ENCODE data around the gene TOP1. TPM values are rescaled to one million over a fixed set of nuclear protein-coding genes. Genes with fewer than 3 reads are reported as not detected.
"Not testable (repeated sequence)": the region's sequence is repeated elsewhere in the genome, so short reads cannot be mapped to it uniquely, and the experiment has no call there.

TOP1 gene
- total RNA-seq, 1 donor from 2014 or later, result 42.4 TPM

DNA sequence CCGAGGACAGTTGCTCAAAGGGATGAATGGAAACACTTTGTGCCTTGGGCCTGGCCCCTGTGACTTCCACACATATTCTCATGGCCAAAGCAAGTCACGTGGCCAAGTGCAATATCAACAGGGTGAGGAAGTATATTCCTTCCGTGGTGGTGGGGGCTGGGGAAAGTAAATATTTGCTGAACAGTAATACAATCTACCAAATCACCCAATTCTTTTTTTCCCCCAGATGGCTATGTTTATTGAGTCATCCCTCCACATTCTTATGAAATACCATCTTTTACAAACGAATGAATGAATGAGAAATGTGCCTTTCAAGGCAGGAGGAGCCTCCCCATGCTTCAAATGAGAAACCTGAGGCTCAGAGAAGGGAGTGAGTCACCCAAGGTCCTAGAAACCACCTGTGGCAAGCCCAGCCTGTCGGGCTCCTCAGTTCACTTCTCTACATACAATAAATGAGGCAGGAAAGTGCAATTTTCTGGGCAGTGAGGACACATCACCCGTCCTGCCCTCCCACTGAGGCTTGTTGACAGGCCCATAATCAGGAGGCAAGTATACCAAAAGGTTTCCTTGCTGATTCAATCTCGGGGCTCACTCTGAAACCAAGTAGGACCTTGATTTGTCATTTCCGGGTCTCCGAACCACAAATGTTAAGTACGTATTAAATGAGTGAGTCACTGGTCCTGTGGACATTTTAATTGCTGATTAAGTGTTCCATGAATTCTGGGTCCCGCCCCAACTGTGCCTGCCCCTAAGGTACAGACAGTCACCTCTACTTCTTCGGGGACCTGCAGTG lies 25.3 kb upstream of the TOP1 start:
- DNase-seq (ENCODE audit: low spot score), result no peak

DNA sequence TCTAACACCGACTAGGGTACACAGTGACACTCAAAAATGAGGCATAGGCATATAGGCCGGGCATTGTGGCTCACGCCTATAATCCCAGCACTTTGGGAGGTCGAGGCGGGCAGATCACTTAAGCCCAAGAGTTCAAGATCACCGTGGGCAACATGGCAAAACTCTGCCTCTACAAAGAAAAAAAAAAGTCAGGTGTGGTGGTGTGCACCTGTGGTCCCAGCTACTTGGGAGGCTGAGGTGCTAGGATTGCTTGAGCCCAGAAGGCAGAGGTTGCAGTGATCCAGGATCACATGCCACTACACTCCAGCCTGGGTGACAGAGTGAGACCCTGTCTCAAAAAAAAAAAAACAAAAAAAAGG lies 24.7 kb upstream of the TOP1 start:
- DNase-seq (ENCODE audit: low spot score), result not testable (repeated sequence)

DNA sequence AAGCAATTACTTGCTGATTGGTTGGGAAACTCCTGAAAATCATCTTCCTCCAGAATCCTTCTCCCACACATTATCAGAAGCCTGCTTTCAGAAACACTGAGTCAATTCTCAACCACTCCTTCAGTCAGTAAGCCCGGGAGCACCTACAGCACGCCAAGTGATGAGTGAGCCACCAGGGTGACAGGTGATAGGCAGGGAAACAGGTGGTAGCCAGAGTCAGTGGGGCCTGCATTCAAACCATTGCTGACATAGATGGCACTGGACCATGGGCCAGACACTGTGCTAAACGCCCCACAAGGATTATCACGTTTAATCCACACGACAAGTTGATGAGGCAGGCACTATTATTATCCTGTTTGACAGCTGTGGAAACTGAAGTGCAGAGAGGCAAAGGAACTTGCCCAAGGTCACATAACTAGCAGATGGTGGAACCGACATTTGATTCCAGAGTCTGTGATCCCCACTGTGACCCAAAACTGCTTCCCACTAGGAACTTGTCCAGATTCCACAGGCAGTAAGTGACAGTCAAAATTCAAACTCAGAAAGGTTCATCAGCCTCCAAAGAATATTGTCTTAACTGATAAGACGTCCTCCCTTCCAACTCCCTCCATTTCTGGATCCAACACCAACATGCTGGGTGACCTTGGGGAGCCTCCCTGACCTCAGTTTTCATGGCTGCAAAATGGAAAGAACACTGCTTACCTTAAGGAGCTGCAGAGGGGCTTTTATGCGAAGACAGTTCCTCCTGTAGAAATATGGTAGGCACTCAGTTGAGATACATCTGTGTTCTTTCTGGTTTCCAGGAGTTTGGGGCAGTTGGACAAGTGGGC lies 23.9 kb upstream of the TOP1 start:
- DNase-seq (ENCODE audit: low spot score), result no peak

DNA sequence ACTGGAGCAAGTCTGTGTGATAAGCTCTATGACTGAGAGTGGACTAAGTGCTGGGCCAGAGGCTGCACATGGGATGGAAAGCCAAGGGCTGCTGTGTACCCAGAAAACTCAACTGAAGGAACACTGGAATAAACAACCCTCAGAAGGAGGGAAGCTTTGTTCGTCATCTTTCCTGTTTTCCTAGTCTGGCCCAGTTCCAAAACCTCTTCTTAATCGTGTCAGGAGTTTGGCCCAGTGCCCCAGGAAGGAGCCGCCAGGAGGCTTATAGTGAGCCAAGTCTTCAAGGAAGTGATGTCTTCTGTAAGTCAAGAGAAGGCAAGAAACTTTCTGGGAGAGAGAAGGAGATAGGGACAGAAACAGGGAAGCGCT lies 23.3 kb upstream of the TOP1 start:
- no peak for DNase-seq (ENCODE audit: low spot score)

DNA sequence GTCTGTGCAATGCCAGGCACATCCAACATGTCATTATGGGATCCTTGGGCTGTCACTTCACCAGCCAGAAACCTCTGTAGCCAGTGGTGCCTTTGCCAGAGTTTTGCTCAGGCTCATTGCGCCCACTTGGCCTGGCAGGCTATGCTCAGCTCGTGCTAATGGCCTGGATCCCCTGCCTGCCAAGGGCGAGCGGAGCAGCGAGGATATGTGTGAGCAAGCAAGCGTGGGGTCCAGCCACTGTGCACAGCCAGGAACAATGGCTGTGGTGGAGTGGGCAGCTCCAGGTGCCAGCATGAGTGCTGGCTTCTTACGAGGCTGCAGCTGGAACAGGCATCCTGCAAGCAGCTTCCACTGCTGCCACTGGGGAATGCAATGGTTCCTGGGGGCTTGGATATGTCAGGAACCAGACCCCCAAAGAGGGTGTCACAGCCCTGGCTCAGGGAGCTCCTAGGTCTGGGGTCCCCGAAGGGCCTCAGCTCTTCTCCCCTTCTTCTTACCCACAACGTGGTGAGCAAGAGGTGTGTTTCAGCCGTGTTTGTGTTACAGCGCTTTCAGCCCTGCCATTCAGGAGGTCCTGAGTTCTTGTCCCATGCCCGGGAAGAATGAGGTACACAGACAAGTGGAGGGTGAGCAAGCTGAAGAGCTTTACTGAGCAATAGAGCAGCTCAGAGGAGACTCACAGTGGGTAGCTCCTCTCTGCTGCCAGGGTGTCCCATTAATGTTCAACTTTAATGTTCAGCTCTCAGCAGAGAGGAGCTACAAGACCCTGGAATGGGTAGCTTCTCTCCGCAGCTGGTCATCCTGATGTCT lies 22.3 kb upstream of the TOP1 start:
- DNase-seq (ENCODE audit: low spot score), result no peak

DNA sequence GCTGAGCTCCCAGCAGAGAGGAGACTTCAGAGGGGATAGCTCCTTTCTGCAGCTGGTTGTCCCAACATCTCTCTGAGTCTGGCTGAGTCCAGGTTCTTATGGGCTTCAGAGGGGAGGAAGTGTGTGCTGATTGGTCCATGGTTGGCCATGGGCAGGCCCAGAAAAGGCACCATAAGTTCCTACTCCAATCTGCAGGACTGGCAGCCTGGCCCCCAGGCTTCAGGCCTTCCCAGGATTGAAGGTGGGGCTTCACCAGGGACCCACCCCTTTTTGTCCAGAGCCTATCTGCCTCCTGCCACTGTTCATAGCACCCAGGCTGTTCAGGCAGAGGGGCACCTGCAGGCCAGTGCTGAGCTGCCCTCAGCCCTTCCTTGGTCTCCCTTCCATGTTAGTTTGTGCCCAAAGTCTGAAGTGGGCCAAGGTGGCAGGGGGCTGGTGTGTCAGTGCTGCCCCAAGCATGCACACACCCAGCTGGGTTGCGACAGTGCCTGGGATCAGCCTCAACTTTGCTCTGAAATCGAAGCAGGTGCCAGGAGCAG lies 21.6 kb upstream of the TOP1 start:
- no peak for DNase-seq (ENCODE audit: low spot score)

DNA sequence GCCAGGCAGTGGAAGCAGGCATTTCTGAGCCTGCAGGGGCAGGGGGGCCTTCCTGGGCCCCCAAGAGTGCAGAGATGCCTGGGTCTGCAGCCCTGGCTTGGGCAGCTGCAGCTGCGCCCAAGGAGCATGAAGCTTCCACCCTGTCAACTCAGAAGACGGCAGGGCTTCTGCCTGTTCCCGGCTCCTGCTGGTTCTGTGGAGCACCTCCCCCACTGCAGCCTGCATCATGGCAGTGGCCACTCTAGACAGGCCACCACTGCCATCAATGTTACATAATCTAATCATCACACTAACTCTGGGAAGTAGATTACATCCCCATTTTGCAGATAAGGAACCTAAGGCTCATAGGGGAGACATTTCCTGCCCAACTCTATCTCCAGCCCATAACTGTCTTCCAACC lies 21.1 kb upstream of the TOP1 start:
- no peak for DNase-seq (ENCODE audit: low spot score)

DNA sequence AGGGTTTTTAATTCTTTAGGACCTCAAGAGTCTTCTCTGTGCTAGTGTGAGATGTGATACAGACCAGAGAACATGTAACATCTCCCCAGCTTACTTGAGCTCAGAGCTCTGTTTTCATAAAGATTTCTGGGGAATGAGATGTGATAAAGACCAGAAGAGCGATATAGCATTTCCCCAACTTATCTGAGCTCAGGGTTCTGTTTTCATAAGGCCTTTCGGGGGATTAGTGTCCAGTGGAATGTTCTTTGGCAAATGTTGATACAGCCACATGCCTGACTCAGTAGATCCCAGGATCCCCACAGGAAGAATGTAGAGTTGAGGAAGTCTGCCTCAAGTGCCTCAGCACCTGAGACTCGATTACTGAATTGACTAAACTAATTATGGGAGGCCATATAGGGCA lies 18.7 kb upstream of the TOP1 start:
- no peak for DNase-seq (ENCODE audit: low spot score)

DNA sequence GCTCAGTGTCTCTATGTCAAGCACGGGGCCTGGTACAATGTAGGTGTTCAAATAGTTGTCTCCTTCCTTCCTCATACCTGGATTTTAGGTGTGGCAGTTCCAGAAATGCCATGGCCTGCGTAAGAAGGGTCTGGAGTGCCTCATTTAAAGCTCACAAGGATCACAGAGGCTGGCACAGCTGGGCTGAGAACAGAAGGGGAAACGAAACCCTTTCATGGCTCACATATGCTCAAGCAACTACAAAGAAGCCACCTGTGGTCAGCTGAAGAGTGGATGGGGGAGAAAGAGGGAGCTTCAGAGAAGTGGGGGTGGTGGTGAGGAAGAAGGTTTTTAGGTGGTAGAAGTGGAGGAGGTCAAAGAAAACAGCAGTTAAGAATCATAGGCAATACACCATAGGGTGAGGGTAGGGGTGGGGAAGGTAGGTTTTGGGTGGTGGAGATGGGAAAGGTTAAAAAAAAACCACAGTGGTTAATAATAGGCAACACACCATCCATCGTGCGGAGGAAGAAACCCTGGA lies 17.0 kb upstream of the TOP1 start:
- DNase-seq (ENCODE audit: low spot score), result no peak

DNA sequence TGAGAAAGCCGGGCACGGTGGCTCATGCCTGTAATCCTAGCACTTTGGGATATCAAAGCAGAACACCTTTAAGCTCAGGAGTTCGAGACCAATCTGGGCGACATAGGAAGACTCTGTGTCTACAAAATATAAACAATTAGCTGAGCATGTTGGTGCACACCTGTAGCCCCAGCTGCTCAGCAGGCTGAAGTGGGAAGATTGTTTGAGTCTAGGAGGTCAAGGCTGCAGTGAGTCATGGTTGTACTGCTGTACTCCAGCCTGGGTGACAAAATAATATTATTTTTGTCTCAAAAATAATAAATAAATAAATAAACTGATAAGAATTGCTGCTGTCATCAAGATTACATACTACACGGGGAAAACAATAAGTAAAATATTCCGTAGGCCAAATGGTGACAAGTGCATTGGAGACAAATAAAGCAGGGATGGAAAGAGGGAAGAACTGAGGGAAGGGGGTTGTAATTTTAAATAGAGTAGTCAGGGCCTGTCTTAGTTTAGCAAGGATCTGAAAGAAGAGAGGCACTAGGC lies 14.0 kb upstream of the TOP1 start:
- no peak for DNase-seq (ENCODE audit: low spot score)

DNA sequence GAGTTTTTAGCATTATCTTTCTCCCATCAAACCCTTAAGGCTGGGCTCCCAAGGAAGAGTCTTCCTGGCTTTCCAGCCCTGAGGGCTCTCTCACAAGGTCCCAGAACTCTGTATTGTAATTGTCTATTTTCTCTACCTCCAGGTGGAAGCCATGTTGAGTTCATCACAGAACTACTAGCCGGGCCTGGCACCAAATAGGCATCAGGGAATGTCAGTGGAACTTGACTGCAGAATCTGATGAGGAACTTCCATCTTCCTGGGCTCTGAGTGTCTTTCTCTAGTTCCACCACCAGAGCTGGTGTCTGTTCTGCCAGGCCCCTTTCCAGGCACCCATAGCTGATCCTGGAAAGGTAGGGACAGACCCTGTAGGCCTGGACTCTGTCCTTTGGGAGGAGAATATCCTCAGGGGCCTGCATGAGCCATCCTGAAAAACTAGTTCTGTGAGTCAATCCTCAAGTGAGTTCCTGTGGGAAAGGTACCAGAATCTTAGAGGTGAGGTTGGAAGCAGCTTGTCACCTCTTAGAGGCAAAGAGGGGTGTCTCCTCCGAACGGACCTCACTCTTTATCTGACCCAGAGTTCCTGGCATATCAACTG lies 11.1 kb upstream of the TOP1 start:
- no peak for DNase-seq (ENCODE audit: low spot score)

DNA sequence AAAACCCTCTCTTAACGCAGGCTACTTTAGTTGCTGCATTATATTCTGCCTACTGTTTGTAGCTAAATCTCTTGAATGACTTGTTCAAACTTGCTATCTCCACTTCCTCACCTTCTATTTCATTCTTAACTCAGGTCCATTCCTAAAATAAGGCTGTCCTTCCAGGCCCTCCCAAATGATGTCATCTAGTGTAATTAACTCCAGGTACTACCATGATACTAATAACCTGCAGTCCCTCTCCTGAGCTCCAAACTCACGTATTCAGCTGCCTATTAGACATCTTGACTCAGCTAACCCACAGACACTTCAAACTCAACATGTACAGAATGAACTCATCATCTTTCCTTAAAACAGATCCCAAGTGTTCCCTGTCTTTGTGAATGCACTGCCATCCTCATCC lies 10.5 kb upstream of the TOP1 start:
- DNase-seq (ENCODE audit: low spot score), result no peak

DNA sequence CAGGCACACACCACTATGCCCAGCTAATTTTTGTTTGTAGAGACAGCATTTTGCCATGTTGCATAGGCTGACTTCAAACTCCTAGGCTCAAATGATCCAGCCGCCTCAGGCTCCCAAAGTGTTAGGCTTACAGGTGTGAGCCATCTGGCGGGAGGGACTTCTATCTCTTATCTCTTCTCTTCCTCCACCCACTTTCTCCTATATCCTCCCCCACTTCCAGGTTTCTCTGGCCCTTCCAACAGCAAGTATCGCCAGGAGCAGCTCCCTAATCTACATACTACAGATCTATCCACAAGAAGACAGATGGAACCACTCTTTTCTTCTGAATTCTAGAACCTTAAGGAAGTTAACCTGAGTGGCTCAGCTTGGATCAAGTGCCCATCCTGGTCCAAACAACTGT lies 5.1 kb upstream of the TOP1 start:
- no peak for DNase-seq (ENCODE audit: low spot score)

DNA sequence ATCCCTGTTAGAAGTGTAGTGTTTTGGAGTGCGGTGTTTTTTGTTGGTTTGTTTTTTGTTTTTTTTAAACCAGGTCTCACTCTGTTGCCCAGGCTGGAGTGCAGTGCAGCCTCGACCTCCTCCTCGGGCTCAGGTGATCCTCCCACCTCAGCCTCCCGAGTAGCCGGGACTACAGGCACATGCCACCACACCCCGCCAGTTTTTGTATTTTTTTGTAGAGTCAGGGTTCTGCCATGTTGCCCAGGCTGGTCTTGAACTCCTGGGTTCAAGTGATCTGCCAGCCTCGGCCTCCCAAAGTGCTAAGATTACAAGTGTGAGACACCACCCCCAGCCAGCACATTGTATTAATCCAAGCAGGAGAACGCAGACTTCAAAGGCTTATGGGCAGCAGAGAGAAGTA lies 1.3 kb upstream of the TOP1 start:
- DNase-seq (ENCODE audit: low spot score), result no peak

DNA sequence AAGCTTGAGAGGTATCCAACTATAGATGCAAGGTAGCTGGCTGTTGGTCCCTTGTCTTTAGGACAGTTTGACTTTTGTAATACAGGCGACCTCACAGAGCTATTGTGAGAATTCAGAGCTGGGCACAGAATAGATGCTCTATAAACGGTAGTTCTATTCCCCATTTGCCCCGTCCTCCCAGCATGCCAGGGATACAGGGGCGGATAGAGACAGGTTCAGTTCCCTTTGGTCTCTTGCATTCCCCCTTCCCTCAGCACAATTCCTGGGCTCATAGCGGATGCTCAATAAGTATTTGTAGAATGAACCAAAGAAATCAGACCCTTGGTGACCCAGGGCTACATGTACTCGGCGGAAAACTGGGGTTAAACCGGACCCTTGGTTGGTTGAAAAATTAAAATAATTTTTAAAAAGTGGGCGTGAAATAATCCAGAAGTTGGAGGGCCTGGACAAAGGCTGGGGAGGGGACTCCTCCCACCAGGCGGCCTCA lies 707 bp upstream of the TOP1 start:
- no peak for DNase-seq (ENCODE audit: low spot score)

DNA sequence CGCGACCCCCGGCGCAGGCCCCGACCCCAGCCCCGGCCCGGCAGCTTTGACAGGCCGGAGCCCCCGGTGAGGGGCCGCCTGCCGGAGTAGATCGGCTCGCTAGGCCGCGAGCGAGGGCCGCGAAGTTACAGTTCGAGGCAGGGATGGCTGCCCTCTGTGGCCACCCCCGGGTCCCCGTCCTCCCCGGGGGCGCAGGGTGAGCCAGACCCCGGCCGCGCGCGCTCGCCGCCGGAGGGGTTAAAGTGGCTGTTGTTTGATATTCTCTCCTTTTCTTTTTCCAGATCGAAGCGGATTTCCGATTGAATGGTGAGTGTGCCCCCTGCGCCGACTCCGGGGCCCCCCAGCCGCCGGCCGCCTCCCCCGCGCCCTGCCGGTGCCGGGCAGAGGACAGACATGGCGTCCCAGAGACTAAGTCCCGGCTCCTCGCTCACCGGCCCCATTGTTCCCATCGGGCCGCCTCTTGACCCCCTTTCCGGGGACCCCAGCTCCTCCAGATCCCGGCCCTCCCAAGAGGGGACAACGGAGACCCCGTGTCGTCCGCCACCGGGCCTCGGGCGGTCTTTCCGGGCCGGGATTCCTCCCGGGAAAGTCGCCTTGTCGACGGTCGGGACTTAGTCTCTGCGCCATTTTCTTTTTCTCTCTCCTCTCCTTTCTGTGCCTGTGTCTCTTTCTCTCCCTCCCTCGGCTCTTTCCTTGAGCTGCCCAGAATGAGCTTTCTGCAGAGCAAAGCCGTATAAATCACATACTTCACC lies 704 bp downstream of the TOP1 start:
- no peak for DNase-seq (ENCODE audit: low spot score)

DNA sequence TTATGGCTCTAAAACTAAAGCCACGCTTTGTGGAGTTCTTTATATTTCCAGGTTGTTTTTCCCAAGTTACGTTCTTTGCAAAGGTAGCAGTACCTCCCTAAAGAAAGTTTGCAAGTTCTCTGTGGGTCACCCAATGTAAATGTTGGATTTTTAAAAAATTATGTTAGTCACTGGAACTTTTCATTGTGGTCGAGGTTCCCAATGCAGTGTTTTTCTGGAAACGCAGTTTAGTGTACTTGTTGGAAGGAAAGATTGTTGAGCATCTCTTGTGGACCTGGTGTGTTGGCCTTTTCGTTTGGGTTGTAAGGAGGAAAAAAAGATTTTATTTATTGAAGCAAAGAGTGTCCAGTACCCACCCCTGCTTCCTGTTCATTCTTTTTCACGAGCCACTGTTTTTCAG lies 1.4 kb downstream of the TOP1 start:
- no peak for DNase-seq (ENCODE audit: low spot score)

DNA sequence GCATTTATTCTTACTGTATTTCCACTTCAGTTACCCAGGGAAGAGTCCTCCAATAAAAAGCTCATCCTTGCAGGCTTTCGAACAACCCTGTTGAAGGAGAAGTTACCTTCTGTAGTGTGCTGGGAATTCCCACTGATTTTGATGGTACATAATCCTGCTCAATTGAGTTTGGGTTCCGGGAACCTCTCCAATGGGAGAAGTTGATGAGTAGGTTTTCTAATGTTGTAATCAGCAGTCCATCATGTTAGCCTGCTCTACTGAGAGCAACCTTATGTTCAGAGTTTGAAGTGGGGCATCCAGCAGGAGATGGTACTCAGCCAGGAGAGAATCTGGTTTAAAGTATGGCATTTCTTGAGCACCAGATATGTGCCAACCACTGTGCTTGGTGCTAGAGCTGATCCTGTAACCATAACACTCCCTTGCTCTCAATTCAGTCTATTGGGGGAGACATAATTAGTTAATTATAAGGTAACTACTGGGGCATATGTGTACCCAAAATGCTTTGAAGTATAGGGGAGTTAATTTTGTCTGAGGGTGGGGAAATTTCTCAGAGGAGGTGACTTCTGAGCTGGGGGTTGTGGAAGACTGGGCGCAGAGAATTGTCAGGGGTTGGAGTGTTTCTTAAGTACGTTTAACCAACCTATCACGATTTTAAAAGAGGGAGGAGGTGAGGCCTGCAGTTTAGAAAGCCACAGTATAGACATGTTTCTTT lies 2.1 kb downstream of the TOP1 start:
- DNase-seq (ENCODE audit: low spot score), result no peak

DNA sequence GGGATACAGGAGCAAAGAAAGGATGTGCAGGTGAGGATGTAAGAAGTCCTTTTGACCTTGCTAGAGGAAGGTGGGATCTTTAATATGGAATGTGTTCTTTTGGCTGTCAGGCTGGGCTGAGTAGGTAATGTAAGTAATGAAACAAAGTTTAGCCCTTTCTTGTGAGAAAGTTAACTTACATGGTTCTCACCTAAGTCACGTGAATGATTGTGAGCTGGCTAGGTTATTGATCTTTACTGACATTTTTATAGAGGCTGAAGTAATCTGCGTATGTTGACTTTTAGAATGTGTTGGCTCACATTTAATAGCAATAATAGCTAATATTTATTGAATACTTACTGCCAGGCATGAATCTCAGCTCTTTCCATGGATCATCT lies 2.6 kb downstream of the TOP1 start:
- DNase-seq (ENCODE audit: low spot score), result no peak
